ENCODE measurements around the gene UVRAG. TPM values are rescaled to one million over a fixed set of nuclear protein-coding genes. Genes with fewer than 3 reads are reported as not detected.
"Not testable (repeated sequence)": the region's sequence is repeated elsewhere in the genome, so short reads cannot be mapped to it uniquely, and the experiment has no call there.

UVRAG gene
- total RNA-seq, 2 donors from 2014 or later: 12.8 to 13.7 TPM

DNA sequence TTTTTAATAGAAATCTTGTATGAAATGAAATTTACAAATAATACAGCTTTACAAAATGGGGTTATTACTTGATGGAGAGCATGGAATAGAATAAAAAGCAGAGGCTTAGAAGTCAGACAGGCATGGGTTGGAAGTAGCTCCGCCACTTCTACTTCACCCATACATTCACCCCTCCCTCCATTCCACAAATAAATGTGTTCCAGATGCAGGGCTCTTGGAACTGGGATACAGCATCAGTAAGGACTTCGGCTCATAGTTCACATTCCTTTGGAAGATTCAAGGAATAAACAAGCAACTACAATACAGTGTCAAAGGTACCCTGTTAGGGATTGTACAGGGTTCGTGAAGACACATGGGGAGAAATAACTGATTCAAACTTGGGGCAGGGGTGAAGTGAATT lies 234.5 kb downstream of the UVRAG start:
- Histone ChIP-seq H3K27me3 (no peaks in the 10 kb centered on the region), H3K9ac (ENCODE audit: low read depth in 2 of 2, low read length in 2 of 2) (no peak overlapping the region), H3K9me3 (no peaks in the 10 kb centered on the region), H3K27ac (no peak overlapping the region), H3K36me3 (no peaks in the 10 kb centered on the region), H3K4me1 (no peaks in the 10 kb centered on the region), H3K4me3 (no peak overlapping the region)
- TF ChIP-seq, protein P1, sequence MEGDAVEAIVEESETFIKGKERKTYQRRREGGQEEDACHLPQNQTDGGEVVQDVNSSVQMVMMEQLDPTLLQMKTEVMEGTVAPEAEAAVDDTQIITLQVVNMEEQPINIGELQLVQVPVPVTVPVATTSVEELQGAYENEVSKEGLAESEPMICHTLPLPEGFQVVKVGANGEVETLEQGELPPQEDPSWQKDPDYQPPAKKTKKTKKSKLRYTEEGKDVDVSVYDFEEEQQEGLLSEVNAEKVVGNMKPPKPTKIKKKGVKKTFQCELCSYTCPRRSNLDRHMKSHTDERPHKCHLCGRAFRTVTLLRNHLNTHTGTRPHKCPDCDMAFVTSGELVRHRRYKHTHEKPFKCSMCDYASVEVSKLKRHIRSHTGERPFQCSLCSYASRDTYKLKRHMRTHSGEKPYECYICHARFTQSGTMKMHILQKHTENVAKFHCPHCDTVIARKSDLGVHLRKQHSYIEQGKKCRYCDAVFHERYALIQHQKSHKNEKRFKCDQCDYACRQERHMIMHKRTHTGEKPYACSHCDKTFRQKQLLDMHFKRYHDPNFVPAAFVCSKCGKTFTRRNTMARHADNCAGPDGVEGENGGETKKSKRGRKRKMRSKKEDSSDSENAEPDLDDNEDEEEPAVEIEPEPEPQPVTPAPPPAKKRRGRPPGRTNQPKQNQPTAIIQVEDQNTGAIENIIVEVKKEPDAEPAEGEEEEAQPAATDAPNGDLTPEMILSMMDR (IDR thresholded peaks at IDR 0.05): no peak
- DNase-seq: no peak
- intact Hi-C loops (cut with DNase I): no loop called here

DNA sequence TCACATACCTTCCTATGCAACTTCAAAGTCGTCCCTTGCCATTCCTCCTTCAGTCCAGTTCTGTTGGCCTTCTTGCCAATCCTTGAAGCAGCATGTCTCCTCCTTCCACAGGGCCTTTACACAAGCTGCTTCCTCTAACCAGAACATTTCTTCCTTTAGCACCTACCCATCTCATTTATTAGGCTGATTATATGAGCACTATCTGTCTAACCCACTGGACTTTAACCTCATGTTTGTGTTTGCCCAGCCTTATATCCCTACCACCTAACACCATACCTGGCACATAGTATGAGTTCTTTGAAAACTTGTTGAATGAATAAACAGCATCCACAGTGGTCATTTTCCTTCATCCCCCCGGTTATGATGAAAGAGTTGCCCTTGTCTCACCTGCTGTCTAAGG lies 236.9 kb downstream of the UVRAG start:
- TF ChIP-seq, protein P1 (IDR thresholded peaks at IDR 0.05): no peak
- H3K27ac ChIP-seq: no peak overlapping the region
- H3K9ac ChIP-seq (ENCODE audit: low read depth in 2 of 2, low read length in 2 of 2): no peak overlapping the region
- intact Hi-C loops (cut with DNase I): no loop called here
- no peaks in the 10 kb centered on the region for H3K36me3 ChIP-seq
- no peak for DNase-seq
- no peaks in the 10 kb centered on the region for H3K4me1 ChIP-seq
- H3K4me3 ChIP-seq: no peak overlapping the region
- no peaks in the 10 kb centered on the region for H3K27me3 ChIP-seq
- H3K9me3 ChIP-seq: no peaks in the 10 kb centered on the region

DNA sequence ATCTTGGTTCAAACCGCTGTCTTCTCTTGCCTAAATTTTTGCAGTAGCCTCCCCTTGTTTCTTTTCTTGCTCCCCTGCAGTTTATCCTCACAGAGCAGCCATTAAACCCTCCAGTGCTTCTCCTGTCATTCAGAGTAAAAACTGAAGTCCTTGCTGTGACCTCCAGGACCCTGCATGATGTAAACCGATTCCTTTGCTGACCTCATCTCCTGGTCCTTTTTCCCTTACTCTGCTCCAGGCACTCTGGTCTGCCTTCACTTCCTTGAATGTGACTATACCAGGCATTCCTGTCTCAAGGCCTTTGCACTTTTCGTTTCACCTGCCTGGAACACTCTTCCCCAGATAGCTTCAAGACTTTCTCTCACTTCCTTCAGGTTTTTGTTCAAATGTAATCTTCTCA lies 239.3 kb downstream of the UVRAG start:
- Histone ChIP-seq H3K27ac (no peak overlapping the region), H3K36me3 (no peaks in the 10 kb centered on the region), H3K4me1 (no peaks in the 10 kb centered on the region), H3K4me3 (no peak overlapping the region), H3K9ac (ENCODE audit: low read depth in 2 of 2, low read length in 2 of 2) (no peak overlapping the region), H3K27me3 (no peaks in the 10 kb centered on the region), H3K9me3 (no peaks in the 10 kb centered on the region)
- intact Hi-C loops (cut with DNase I): no loop called here
- TF ChIP-seq, protein P1 (IDR thresholded peaks at IDR 0.05): no peak
- DNase-seq: no peak

DNA sequence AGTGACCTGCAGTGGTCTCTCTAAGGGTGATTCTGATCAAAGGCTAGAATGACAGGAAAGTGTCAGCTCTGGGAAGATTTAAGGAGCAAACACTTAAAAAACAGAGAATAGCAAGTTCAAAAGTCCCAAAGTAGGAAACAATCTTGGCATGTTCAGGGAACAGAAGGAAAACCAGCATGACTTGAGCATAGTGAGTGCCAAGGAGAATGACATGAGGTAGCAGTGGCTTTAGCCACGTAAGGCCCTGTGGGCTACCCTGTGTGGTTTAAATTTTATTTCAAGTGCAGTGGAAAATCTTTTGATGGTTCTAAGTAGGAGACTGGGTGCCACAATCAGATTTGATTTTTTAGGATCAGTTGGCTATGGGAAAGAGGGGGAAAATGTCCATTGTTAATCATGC lies 241.9 kb downstream of the UVRAG start:
- no peaks in the 10 kb centered on the region for H3K4me1 ChIP-seq
- TF ChIP-seq, protein P1 (IDR thresholded peaks at IDR 0.05): no peak
- intact Hi-C loops (cut with DNase I): no loop called here

DNA sequence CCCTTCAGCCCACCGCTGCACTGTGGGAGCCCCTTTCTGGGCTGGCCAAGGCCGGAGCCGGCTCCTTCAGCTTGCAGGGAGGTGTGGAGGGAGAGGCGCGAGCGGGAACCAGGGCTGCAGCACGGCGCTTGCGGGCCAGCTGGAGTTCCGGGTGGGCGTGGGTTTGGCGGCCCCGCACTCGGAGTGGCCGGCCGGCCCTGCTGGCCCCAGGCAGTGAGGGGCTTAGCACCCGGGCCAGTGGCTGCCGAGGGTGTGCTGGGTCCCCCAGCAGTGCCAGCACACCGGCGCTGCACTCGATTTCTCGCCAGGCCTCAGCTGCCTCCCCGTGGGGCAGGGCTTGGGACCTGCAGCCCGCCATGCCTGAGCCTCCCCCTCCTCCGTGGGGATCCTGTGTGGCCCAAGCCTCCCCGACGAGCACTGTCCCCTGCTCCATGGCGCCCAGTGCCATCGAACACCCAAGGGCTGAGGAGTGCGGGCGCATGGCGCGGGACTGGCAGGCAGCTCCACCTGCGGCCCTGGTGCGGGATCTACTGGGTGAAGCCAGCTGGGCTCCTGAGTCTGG lies 245.5 kb downstream of the UVRAG start:
- DNase-seq; H3K9ac ChIP-seq (ENCODE audit: low read depth in 2 of 2, low read length in 2 of 2); H3K4me1 ChIP-seq; intact Hi-C loops (cut with DNase I); H3K27me3 ChIP-seq; H3K9me3 ChIP-seq; H3K27ac ChIP-seq; H3K36me3 ChIP-seq; H3K4me3 ChIP-seq: not testable (repeated sequence)

More for the DNA sequence above, 241.9 kb downstream of the UVRAG start:
- no peak overlapping the region for H3K27ac ChIP-seq
- H3K9me3 ChIP-seq: no peaks in the 10 kb centered on the region
- H3K9ac ChIP-seq (ENCODE audit: low read depth in 2 of 2, low read length in 2 of 2): no peak overlapping the region
- DNase-seq: no peak
- H3K36me3 ChIP-seq: no peaks in the 10 kb centered on the region
- H3K4me3 ChIP-seq: no peak overlapping the region
- no peaks in the 10 kb centered on the region for H3K27me3 ChIP-seq

DNA sequence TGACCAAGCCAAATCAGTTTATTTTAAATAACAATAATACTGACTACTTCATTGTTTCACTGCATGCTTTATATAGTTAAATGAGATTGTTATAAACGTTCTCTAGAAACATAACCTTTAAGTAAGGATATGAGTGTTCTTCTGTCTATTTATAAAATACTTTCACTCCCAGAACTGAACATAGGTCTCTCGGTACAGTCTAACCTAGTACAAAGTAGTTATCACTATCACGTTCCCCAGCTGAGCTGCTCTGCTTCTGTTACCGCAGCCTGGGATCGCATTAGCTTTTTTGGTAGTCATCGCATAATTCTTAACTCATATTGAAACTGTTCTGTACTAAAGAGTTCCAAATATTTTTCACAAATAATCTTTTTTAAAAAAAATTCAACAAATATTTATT lies 247.7 kb downstream of the UVRAG start:
- TF ChIP-seq, protein P1 (IDR thresholded peaks at IDR 0.05): no peak
- H3K36me3 ChIP-seq: no peaks in the 10 kb centered on the region
- no peaks in the 10 kb centered on the region for H3K9me3 ChIP-seq
- H3K27ac ChIP-seq: no peak overlapping the region
- H3K4me3 ChIP-seq: no peak overlapping the region
- intact Hi-C loops (cut with DNase I): no loop called here
- no peaks in the 10 kb centered on the region for H3K4me1 ChIP-seq
- H3K9ac ChIP-seq (ENCODE audit: low read depth in 2 of 2, low read length in 2 of 2): no peak overlapping the region
- DNase-seq: no peak
- no peaks in the 10 kb centered on the region for H3K27me3 ChIP-seq
